HUES48 (cell line): ENCODE results near the gene FNDC3B.

Experiments used
- H3K27ac ChIP-seq: one replicate; pipeline ENCODE4 v1.7.0; 2013; ENCODE audit warnings: low read depth, low read length, inconsistent platforms
- H3K27me3 ChIP-seq: 2 replicates; pipeline ENCODE4 v1.6.1; 2013; ENCODE audit warnings: mild to moderate bottlenecking, low read length; ENCODE audit not compliant: control insufficient read depth, insufficient read depth
- H3K36me3 ChIP-seq: 2 replicates; pipeline ENCODE4 v1.6.1; 2013; ENCODE audit warnings: low read length; ENCODE audit not compliant: control insufficient read depth, insufficient read depth
- H3K4me1 ChIP-seq: 2 replicates; pipeline ENCODE4 v1.6.1; 2013; ENCODE audit warnings: mild to moderate bottlenecking, low read length; ENCODE audit not compliant: control insufficient read depth, insufficient read depth
- H3K4me3 ChIP-seq: 2 replicates; pipeline ENCODE4 v1.5.1; 2013; ENCODE audit warnings: mild to moderate bottlenecking, low read depth, low read length
- H3K9ac ChIP-seq: 2 replicates; pipeline ENCODE4 v1.6.1; 2013; ENCODE audit warnings: mild to moderate bottlenecking, low read depth, low read length, moderate library complexity
- H3K9me3 ChIP-seq: 2 replicates; pipeline ENCODE4 v1.6.1; 2013; ENCODE audit warnings: low read length; ENCODE audit not compliant: control insufficient read depth, insufficient read depth

Gene FNDC3B

GRCh38 chr3:172307141-172307560 is 267.8 kb downstream of the FNDC3B start:
- Histone ChIP-seq H3K27ac (peak overlapping the region; percentile 24), H3K4me3 (no peak overlapping the region), H3K4me1 (no peaks in the 10 kb centered on the region), H3K9ac (no peak overlapping the region), H3K36me3 (peaks cover 51% of the 10 kb centered on the region), H3K9me3 (no peaks in the 10 kb centered on the region), H3K27me3 (no peaks in the 10 kb centered on the region)

GRCh38 chr3:172309059-172309458 is 269.7 kb downstream of the FNDC3B start:
- Histone ChIP-seq H3K27ac (no peak overlapping the region), H3K4me1 (no peaks in the 10 kb centered on the region), H3K27me3 (no peaks in the 10 kb centered on the region), H3K9me3 (no peaks in the 10 kb centered on the region), H3K36me3 (peaks cover 62% of the 10 kb centered on the region), H3K9ac (no peak overlapping the region), H3K4me3 (no peak overlapping the region)

- no peak overlapping the region for H3K4me3 ChIP-seq
- no peaks in the 10 kb centered on the region for H3K9me3 ChIP-seq
- no peaks in the 10 kb centered on the region for H3K27me3 ChIP-seq
- peaks cover 62% of the 10 kb centered on the region for H3K36me3 ChIP-seq
- H3K4me1 ChIP-seq: no peaks in the 10 kb centered on the region
- peak overlapping the region; percentile 2 for H3K27ac ChIP-seq
- H3K9ac ChIP-seq: no peak overlapping the region
Observed at GRCh38 chr3:172309741-172310427, 270.5 kb downstream of the FNDC3B start.

- H3K4me3 ChIP-seq: no peak overlapping the region
- no peak overlapping the region for H3K27ac ChIP-seq
- H3K9ac ChIP-seq: no peak overlapping the region
- H3K27me3 ChIP-seq: no peaks in the 10 kb centered on the region
- peaks cover 2% of the 10 kb centered on the region; the same call in 1 of the 2 replicates for H3K4me1 ChIP-seq
- H3K36me3 ChIP-seq: peaks cover 62% of the 10 kb centered on the region
- no peaks in the 10 kb centered on the region for H3K9me3 ChIP-seq
Observed at GRCh38 chr3:172310428-172310760, 271.0 kb downstream of the FNDC3B start.

- Histone ChIP-seq H3K36me3 (peaks cover 59% of the 10 kb centered on the region), H3K9me3 (no peaks in the 10 kb centered on the region), H3K27me3 (no peaks in the 10 kb centered on the region), H3K27ac (no peak overlapping the region), H3K9ac (no peak overlapping the region), H3K4me3 (no peak overlapping the region), H3K4me1 (peaks cover 4% of the 10 kb centered on the region; the same call in 1 of the 2 replicates)
Observed at GRCh38 chr3:172311217-172311616, 271.8 kb downstream of the FNDC3B start.

GRCh38 chr3:172312001-172312400 is 272.6 kb downstream of the FNDC3B start:
- no peak overlapping the region for H3K9ac ChIP-seq
- H3K27me3 ChIP-seq: no peaks in the 10 kb centered on the region
- H3K9me3 ChIP-seq: no peaks in the 10 kb centered on the region
- peaks cover 4% of the 10 kb centered on the region; the same call in 1 of the 2 replicates for H3K4me1 ChIP-seq
- H3K4me3 ChIP-seq: no peak overlapping the region
- H3K36me3 ChIP-seq: peaks cover 57% of the 10 kb centered on the region
- H3K27ac ChIP-seq: no peak overlapping the region

- Histone ChIP-seq H3K9me3 (no peaks in the 10 kb centered on the region), H3K4me3 (no peak overlapping the region), H3K27me3 (no peaks in the 10 kb centered on the region), H3K9ac (no peak overlapping the region), H3K36me3 (peaks cover 54% of the 10 kb centered on the region), H3K4me1 (peaks cover 4% of the 10 kb centered on the region; the same call in 1 of the 2 replicates), H3K27ac (no peak overlapping the region)
Observed at GRCh38 chr3:172312711-172313110, 273.3 kb downstream of the FNDC3B start.

- no peaks in the 10 kb centered on the region for H3K9me3 ChIP-seq
- H3K36me3 ChIP-seq: peaks cover 53% of the 10 kb centered on the region
- H3K27me3 ChIP-seq: no peaks in the 10 kb centered on the region
- no peak overlapping the region for H3K4me3 ChIP-seq
- H3K4me1 ChIP-seq: peaks cover 4% of the 10 kb centered on the region; the same call in 1 of the 2 replicates
- H3K27ac ChIP-seq: no peak overlapping the region
- H3K9ac ChIP-seq: no peak overlapping the region
Observed at GRCh38 chr3:172313671-172314070, 274.3 kb downstream of the FNDC3B start.

GRCh38 chr3:172314591-172315160 is 275.3 kb downstream of the FNDC3B start:
- peaks cover 55% of the 10 kb centered on the region for H3K36me3 ChIP-seq
- H3K9me3 ChIP-seq: no peaks in the 10 kb centered on the region
- H3K27me3 ChIP-seq: no peaks in the 10 kb centered on the region
- peaks cover 4% of the 10 kb centered on the region; the same call in 1 of the 2 replicates for H3K4me1 ChIP-seq
- no peak overlapping the region for H3K9ac ChIP-seq
- no peak overlapping the region for H3K27ac ChIP-seq
- no peak overlapping the region for H3K4me3 ChIP-seq

GRCh38 chr3:172315401-172316091 is 276.2 kb downstream of the FNDC3B start:
- Histone ChIP-seq H3K27ac (peak overlapping the region; percentile 56), H3K4me3 (no peak overlapping the region), H3K36me3 (peaks cover 55% of the 10 kb centered on the region), H3K9me3 (no peaks in the 10 kb centered on the region), H3K4me1 (peaks cover 4% of the 10 kb centered on the region; the same call in 1 of the 2 replicates), H3K27me3 (no peaks in the 10 kb centered on the region), H3K9ac (no peak overlapping the region)

- Histone ChIP-seq H3K9me3 (no peaks in the 10 kb centered on the region), H3K4me1 (peaks cover 4% of the 10 kb centered on the region; the same call in 1 of the 2 replicates), H3K27ac (no peak overlapping the region), H3K9ac (no peak overlapping the region), H3K36me3 (peaks cover 50% of the 10 kb centered on the region), H3K27me3 (no peaks in the 10 kb centered on the region), H3K4me3 (no peak overlapping the region)
Observed at GRCh38 chr3:172316758-172317157, 277.4 kb downstream of the FNDC3B start.
